ENCODE measurements around the gene PYGB. TPM values are rescaled to one million over a fixed set of nuclear protein-coding genes. Genes with fewer than 3 reads are reported as not detected.
A peak's percentile ranks its signal among the peaks of the same experiment; 100 is the strongest.

Gene PYGB
- total RNA-seq, result 72.1 TPM

GRCh38 chr20:25247956-25248785 is at the start of gene PYGB:
PYGB (plus strand) TSS chr20:25248085; CDS start chr20:25248179, 94 bp downstream.
- peak; percentile 79 for DNase-seq

GRCh38 chr20:25198663-25199383 is 49.1 kb upstream of the PYGB start:
- no peak for DNase-seq

GRCh38 chr20:25199473-25200260 is 48.2 kb upstream of the PYGB start:
- DNase-seq, result no peak

GRCh38 chr20:25203089-25203488 is 44.8 kb upstream of the PYGB start:
- no peak for DNase-seq

GRCh38 chr20:25203871-25204320 is 44.0 kb upstream of the PYGB start:
- no peak for DNase-seq

GRCh38 chr20:25204550-25205276 is 43.2 kb upstream of the PYGB start:
- no peak for DNase-seq

GRCh38 chr20:25205277-25206062 is 42.4 kb upstream of the PYGB start:
- no peak for DNase-seq

- no peak for DNase-seq
Measured at GRCh38 chr20:25206063-25206403, 41.9 kb upstream of the PYGB start.

GRCh38 chr20:25206548-25206947 is 41.3 kb upstream of the PYGB start:
- DNase-seq, result no peak

- DNase-seq, result no peak
Measured at GRCh38 chr20:25207149-25207959, 40.5 kb upstream of the PYGB start.

GRCh38 chr20:25207960-25208534 is 39.8 kb upstream of the PYGB start:
- no peak for DNase-seq

- DNase-seq, result no peak
Measured at GRCh38 chr20:25209400-25209799, 38.5 kb upstream of the PYGB start.

- DNase-seq, result no peak
Measured at GRCh38 chr20:25209911-25210310, 38.0 kb upstream of the PYGB start.

GRCh38 chr20:25211273-25211672 is 36.6 kb upstream of the PYGB start:
- no peak for DNase-seq

- no peak for DNase-seq
Measured at GRCh38 chr20:25212242-25212641, 35.6 kb upstream of the PYGB start.

GRCh38 chr20:25213566-25214425 is 34.1 kb upstream of the PYGB start:
- DNase-seq, result no peak

GRCh38 chr20:25214426-25214790 is 33.5 kb upstream of the PYGB start:
- no peak for DNase-seq

- no peak for DNase-seq
Measured at GRCh38 chr20:25214819-25215218, 33.1 kb upstream of the PYGB start.

GRCh38 chr20:25215521-25215920 is 32.4 kb upstream of the PYGB start:
- DNase-seq, result no peak

Data from occipital lobe (tissue), 2 donors.